HCT116 (cell line): Measurements from ENCODE around the gene NOXA1. TPM values are rescaled to one million over a fixed set of nuclear protein-coding genes. Genes with fewer than 3 reads are reported as not detected.

Source experiments
- ATAC-seq: fragments of 200-7000 bp; cut with Tn5 transposase; 2 replicates; pipeline ENCODE4 v1.9.1; 2020; ENCODE audit warnings: mild to moderate bottlenecking, moderate library complexity
- BruUV-seq: library from RNA; stranded (reverse); fragments of 400-500 nt; replicated peaks from 2 replicates; lab custom pipeline; 2021; lab: Mats Ljungman, UMichigan
- CTCF ChIA-PET: fragments of 300-600 bp; sonication (Branson Sonifier 250); formaldehyde crosslinking; loops from one replicate; lab custom pipeline; 2021; ENCODE audit warnings: antibody characterized with exemption; lab: Charles Lee
- POLR2A ChIA-PET: fragments of 300-600, 350-600 bp; sonication (Branson Sonifier 250); formaldehyde crosslinking; loops from one replicate; lab custom pipeline; 2021; ENCODE audit warnings: antibody characterized with exemption; lab: Charles Lee
- RAD21 ChIA-PET, 2 experiments: fragments of 300-600 bp; sonication (Branson Sonifier 250); formaldehyde crosslinking; loops; one replicate each; lab custom pipeline; 2023; ENCODE audit warnings: low total read pairs in 2 of 2; ENCODE audit not compliant: uncharacterized antibody in 2 of 2, unreplicated experiment in 2 of 2, low non-redundant PET in 1 of 2; lab: Charles Lee
- DNase-seq: peaks from one replicate; pipeline ENCODE4 v3.0.0-alpha.2; 2010; ENCODE audit warnings: low read depth, low spot score
- H2AFZ ChIP-seq: fragments of 200-600 bp; shearing (Covaris generic), sonication (generic); 2 replicates; pipeline ENCODE4 v1.6.1; 2017; ENCODE audit warnings: low read depth, mixed run types, mixed read lengths, antibody characterized with exemption, low read length; ENCODE audit not compliant: poor library complexity, severe bottlenecking
- H3K27ac ChIP-seq: 2 replicates; pipeline ENCODE4 v1.5.1; 2012; ENCODE audit warnings: low read depth, low read length
- H3K27me3 ChIP-seq: fragments of 200-600 bp; sonication (generic); 2 replicates; pipeline ENCODE4 v1.6.1; 2016; ENCODE audit warnings: mixed run types, low read length, mixed read lengths; ENCODE audit not compliant: insufficient read depth
- H3K36me3 ChIP-seq, 2 experiments: fragments of 200-500 bp in 1 of 2; fragments of 200-600 bp in 1 of 2; sonication (Bioruptor generic) in 1 of 2; sonication (generic) in 1 of 2; 2 replicates each; pipeline versions ENCODE4 v1.5.1 to v1.6.1; 2014 to 2016; ENCODE audit warnings: low read length in 2 of 2, inconsistent platforms in 1 of 2, mixed read lengths in 1 of 2, mixed run types in 1 of 2; ENCODE audit not compliant: insufficient read depth in 2 of 2, control insufficient read depth in 1 of 2
- H3K4me1 ChIP-seq, 2 experiments: fragments of 200-600 bp in 1 of 2; sonication (generic) in 1 of 2; 2 replicates each; pipeline versions ENCODE4 v1.5.1 to v1.6.1; 2012 to 2017; ENCODE audit warnings: low read length in 2 of 2, inconsistent platforms in 1 of 2, mild to moderate bottlenecking in 1 of 2, mixed read lengths in 1 of 2, mixed run types in 1 of 2, moderate library complexity in 1 of 2; ENCODE audit not compliant: insufficient read depth in 2 of 2, control insufficient read depth in 1 of 2
- H3K4me2 ChIP-seq: fragments of 200-600 bp; sonication (generic); 2 replicates; pipeline ENCODE4 v1.6.1; 2017; ENCODE audit warnings: mixed run types, low read length, mixed read lengths
- H3K4me3 ChIP-seq, 2 experiments: fragments of 200-600 bp in 1 of 2; sonication (generic) in 1 of 2; replicated peaks in 1 of 2; 2 replicates each; pipeline ENCODE4 v1.5.1; 2011 to 2016; ENCODE audit warnings: low read length in 2 of 2, control low read depth in 1 of 2, low read depth in 1 of 2, mild to moderate bottlenecking in 1 of 2, mixed read lengths in 1 of 2, mixed run types in 1 of 2
- H3K79me2 ChIP-seq: fragments of 200-600 bp; sonication (generic); 2 replicates; pipeline ENCODE4 v1.6.1; 2017; ENCODE audit warnings: mild to moderate bottlenecking, mixed run types, low read length, moderate library complexity, mixed read lengths; ENCODE audit not compliant: insufficient read depth
- H3K9ac ChIP-seq: fragments of 200-600 bp; sonication (generic); 2 replicates; pipeline ENCODE4 v1.6.1; 2016; ENCODE audit warnings: low read length, mixed read lengths
- H3K9me2 ChIP-seq: fragments of 200-600 bp; sonication (generic), shearing (Covaris generic); 2 replicates; pipeline ENCODE4 v1.6.1; 2017; ENCODE audit warnings: mixed run types, mild to moderate bottlenecking, moderate library complexity; ENCODE audit not compliant: insufficient read depth
- H3K9me3 ChIP-seq, 2 experiments: fragments of 200-500 bp in 1 of 2; fragments of 200-600 bp in 1 of 2; sonication (Bioruptor generic) in 1 of 2; sonication (generic) in 1 of 2; 2 replicates each; pipeline ENCODE4 v1.6.1; 2014 to 2017; ENCODE audit warnings: low read length in 2 of 2, mixed read lengths in 2 of 2, inconsistent platforms in 1 of 2, low read depth in 1 of 2, mild to moderate bottlenecking in 1 of 2, mixed run types in 1 of 2, moderate library complexity in 1 of 2; ENCODE audit not compliant: control insufficient read depth in 1 of 2, insufficient read depth in 1 of 2
- H4K20me1 ChIP-seq: fragments of 200-600 bp; sonication (generic), shearing (Covaris generic); 2 replicates; pipeline ENCODE4 v1.6.1; 2017; ENCODE audit warnings: mixed run types, mild to moderate bottlenecking, moderate library complexity; ENCODE audit not compliant: insufficient read depth
- ATF3 ChIP-seq: IDR thresholded peaks from 2 replicates; pipeline ENCODE4 v1.6.1; 2012
- CEBPB ChIP-seq: IDR thresholded peaks from 2 replicates; pipeline ENCODE4 v1.6.1; 2012; ENCODE audit warnings: low read depth
- EGR1 ChIP-seq: IDR thresholded peaks from 2 replicates; pipeline ENCODE4 v1.6.1; 2012; ENCODE audit warnings: low read depth
- EZH2 ChIP-seq: fragments of 200-600 bp; sonication (generic); IDR thresholded peaks from 2 replicates; pipeline ENCODE4 v1.6.1; 2017; ENCODE audit warnings: antibody characterized with exemption, mixed run types
- EZH2phosphoT487 ChIP-seq: fragments of 200-600 bp; IDR thresholded peaks from 2 replicates; pipeline ENCODE4 v1.6.1; 2018; ENCODE audit warnings: antibody characterized with exemption, borderline replicate concordance
- FOSL1 ChIP-seq: IDR thresholded peaks from 2 replicates; pipeline ENCODE4 v1.6.1; 2012; ENCODE audit warnings: low read depth
- POLR2A ChIP-seq: IDR thresholded peaks from 2 replicates; pipeline ENCODE4 v1.7.0; 2011; ENCODE audit warnings: borderline replicate concordance; ENCODE audit not compliant: insufficient read depth, insufficient read length; ENCODE audit errors: extremely low read depth
- REST ChIP-seq: IDR thresholded peaks from 2 replicates; pipeline ENCODE4 v1.6.1; 2012; ENCODE audit warnings: low read depth
- SRF ChIP-seq: IDR thresholded peaks from 2 replicates; pipeline ENCODE4 v1.6.1; 2012; ENCODE audit warnings: low read depth
- YY1 ChIP-seq: IDR thresholded peaks from 2 replicates; pipeline ENCODE4 v1.6.1; 2011; ENCODE audit warnings: low read length, low read depth, moderate library complexity, mild to moderate bottlenecking; ENCODE audit not compliant: insufficient replicate concordance; ENCODE audit errors: extremely low read depth
- ZBTB33 ChIP-seq: IDR thresholded peaks from 2 replicates; pipeline ENCODE4 v1.6.1; 2011; ENCODE audit warnings: mild to moderate bottlenecking, low read length, moderate library complexity; ENCODE audit not compliant: insufficient replicate concordance; ENCODE audit errors: extremely low read depth
- ZFX ChIP-seq: fragments of 450-650 bp; IDR thresholded peaks from 2 replicates; pipeline ENCODE4 v1.6.1; 2017
- intact Hi-C: fragments of 100-400 bp; cut with micrococcal nuclease; formaldehyde crosslinking; loops from 2 replicates; pipeline ENCODE4 v1.10.0; 2022
- total RNA-seq: library from RNA; stranded (reverse); gene quantifications from one replicate; pipeline ENCODE4 v1.2.1, GENCODE V29; 2021; ENCODE audit not compliant: unreplicated experiment

The NOXA1 gene
- total RNA-seq, 1 experiment from 2014 or later = 13.2 TPM

- intact Hi-C loops = no loop called here
- H3K4me2 ChIP-seq = no peak overlapping the region
- RAD21 ChIA-PET = no interaction called here
Measured at GRCh38 chr9:137465000-137465719, 42.0 kb downstream of the NOXA1 start.

More at GRCh38 chr9:137465000-137465719, 42.0 kb downstream of the NOXA1 start:
- Histone ChIP-seq H3K36me3 (no peaks in the 10 kb centered on the region), H3K4me3 (no peak overlapping the region), H3K27me3 (no peaks in the 10 kb centered on the region), H3K79me2 (no peaks in the 10 kb centered on the region), H4K20me1 (no peaks in the 10 kb centered on the region), H3K9me2 (no peaks in the 10 kb centered on the region), H3K9me3 (no peaks in the 10 kb centered on the region), H2AFZ (no peak overlapping the region), H3K9ac (no peak overlapping the region), H3K4me1 (peaks cover 8 to 20% of the 10 kb centered on the region in 2 experiments; a peak in 3 of 4 replicates), H3K27ac (no peak overlapping the region)
- BruUV-seq = no TSS peak
- TF ChIP-seq YY1 (no peak), ATF3 (no peak), FOSL1 (no peak), EZH2phosphoT487 (no peak), POLR2A (no peak), CEBPB (no peak), REST (no peak), SRF (no peak), EZH2 (no peak), ZBTB33 (no peak), EGR1 (no peak), ZFX (no peak)
- POLR2A ChIA-PET = no interaction called here
- ATAC-seq (no peak), DNase-seq (no peak)
- CTCF ChIA-PET = no interaction called here
